HG03095 (cell line): ENCODE measurements around the gene PUDP.
A peak's percentile ranks its signal among the peaks of the same experiment; 100 is the strongest.

Source experiments
- ATAC-seq: cut with Tn5 transposase; IDR thresholded peaks from one replicate; pipeline ENCODE4 v1.9.1; 2021; ENCODE audit warnings: moderate library complexity; ENCODE audit not compliant: unreplicated experiment

PUDP gene

DNA sequence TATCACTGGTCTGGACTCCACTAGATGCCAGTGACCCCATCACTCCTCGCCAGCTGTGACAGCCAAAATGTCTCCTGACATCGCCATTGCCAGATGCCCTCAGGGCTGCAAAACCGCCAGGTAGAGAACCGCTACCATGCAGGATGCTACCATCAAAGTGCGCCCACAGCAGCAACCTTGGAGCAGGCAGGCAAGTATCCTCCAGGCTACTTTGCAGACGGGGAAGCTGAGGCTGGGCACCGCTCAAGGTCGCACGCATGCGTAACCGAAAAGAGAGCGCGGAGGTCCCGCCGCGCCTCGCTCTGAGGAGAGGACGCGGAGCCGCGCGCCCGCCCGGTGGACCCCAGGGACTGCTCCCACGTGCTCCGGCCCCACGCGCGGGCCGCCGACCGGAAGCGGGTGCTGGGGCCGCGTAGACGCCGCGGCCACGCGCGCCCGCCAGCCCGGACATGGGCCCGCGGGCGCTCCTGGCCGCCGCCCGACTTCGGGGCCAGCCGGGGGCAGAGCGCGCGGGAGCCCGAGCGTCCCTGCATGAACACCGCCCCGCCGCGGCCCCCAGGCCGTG lies 458 bp downstream of the PUDP start, which contains the start of gene STS:
TSS of gene STS (plus strand) at position 300 of the 565 bp plus-strand sequence. CDS start 105,488 bp downstream, outside the sequence.
- ATAC-seq, result peak; percentile 37

DNA sequence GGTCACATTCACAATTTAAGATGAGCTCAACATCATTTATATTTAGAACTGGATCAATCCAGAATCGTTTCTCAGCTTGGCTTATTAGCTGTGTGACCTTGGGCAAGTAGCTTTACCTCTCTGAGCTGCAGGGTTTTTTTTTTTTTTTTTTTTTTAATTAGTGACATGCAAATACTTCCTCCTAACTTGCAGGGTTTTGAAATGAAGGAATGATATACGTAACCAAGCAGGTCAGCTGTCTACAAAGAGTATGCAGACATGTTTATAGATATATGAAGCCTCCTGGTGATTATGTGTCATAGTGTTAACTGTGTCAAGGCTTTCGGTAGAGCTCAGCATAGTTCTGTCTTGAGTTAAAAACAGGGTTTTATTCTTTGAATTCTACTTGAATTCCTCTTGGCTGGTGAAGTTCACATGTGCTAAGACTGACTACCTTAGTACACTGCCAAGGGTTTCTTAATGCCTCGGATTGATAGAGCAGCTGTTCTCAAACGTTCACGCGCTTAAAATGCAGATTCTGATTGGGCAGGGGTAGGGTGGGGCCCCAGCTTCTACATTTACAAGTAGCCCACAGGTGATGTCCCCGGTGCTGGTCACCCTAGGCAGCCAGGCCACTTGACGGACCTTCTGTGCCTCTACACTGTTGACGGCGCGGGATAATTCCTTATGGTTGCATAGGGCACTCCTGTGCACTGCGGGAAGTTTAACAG lies 1.1 kb downstream of the PUDP start:
- peak; percentile 18 for ATAC-seq

DNA sequence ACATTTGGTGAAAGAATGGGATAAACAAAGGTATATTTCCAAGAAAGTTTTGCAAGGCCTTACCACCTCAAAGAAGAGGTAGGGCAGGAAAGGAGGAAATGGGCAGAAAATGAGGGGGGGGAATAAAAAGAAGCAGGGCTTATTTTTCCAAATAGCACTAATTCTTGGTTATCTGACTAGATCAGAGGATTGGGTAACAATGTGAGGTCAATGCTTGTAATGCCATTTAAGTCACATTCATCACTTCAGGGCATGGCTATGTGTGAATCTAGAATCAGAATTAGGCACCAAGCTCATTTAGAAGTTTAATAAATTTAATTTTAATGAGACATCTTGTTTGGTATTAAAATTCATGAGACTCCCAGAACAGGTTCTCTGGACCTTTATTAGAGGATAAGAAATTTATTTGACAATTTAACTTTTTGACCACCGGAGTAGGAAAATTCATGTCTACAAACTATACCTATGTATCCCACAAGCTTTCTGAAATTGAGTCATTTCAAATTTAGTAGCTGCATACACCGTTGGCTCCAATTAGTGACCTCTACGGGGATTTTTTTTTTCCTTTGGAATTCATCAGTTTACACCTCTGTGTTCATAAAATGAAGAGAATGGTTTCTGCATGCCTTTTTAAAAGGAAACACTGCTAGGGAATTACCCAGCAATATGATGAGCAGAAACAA lies 1.8 kb downstream of the PUDP start:
- ATAC-seq, result no peak

DNA sequence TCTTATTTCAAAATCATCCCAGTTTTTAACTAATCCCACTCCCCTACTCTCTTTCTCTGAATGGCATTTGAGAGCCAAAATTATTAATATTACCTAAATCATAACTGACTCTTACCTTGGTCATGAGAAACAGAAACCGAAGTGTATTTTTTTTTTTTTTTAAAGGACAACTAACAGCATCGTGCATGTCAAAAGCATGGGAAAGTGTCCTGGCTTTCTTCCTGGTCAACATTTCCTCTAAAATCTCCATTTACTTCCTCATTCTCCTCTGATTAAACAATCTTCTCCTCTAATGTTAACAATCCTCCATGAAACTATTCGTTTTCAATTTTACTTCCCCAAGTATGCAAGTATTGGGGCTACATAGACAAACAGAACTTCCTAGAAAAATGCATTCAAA lies 2.5 kb downstream of the PUDP start:
- no peak for ATAC-seq

DNA sequence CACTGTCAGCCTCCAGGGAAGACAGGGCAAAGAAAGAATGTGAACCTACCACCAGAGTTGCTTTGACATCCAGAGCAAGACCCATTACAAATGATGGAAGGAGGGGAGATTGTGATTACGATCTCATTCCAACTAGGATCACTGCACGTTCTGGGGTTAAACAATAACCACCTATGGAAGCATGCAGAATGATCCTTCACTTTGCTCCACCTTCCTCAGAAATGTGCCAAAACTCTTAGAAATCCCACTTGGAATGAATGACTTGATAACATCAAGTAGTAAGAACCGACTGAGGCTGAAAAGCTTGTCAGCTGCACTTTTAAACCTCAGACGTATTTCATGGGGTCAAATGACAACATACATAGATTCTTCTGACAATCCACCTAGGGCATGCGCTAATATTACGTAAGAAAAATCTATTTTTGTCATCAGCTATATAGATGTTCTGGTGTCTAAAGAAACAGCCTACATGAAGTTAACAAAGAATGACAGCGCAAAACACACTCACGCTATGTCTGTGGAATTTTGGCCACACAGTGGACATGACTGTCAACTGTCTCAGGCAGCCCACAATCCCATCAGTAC lies 3.9 kb downstream of the PUDP start:
- no peak for ATAC-seq

DNA sequence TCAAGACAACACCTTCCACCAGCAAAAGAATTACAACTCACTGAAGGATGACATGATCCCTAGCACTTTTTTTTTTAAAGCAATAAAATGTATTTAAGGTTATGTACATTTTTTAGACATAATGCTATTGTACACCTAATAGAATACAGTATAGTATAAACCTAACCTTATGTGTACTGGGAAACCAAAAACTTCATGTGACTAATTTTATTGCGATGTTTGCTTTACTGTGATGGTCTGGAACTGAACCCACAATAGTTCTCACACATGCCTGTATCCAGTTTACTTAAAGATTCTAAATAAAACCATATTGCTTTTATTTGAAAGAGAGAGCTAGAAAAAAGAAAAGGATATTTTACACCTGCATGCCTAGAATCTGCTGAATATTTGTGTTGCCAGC lies 4.9 kb downstream of the PUDP start:
- ATAC-seq, result no peak

DNA sequence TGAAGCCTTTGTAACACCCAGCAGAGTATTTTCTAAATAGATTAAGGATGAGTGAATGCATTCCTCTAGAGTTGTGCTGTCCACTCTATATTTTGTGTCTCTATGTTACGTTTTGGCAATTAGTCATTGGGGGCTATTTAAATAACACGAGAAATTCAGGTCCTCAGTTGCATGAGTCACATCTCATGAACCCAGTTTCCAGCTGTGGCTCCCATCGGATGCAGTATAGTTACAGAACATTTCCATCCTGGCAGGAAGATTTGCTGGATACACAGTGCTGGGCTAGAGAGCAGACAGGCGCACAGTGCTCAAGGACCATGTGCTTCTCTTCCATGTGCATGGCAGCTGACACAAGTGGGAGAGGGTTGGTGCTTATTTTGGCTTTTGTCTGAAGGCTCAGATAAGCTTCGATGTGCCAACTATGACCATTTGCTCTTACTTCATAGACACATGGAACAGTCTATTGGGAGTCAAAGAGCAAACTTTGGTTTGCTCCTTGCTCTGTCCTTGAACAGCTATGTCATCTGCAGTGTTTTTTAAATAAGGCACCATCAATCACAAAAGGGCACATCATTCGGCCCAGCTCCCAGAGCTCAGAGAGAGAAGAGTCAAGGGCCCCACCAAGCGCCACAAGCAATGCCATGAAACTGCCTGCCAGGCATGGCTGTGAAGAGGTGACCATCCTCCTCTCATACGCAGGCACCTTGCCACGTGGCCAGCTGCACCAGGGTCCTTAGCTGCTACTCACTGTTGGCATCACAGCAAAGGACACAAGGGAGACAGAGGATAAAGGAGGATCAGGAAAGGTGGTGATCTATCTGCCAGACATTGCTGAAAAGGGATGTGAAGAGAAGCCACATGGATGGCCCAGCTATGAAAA lies 8.5 kb downstream of the PUDP start:
- no peak for ATAC-seq

DNA sequence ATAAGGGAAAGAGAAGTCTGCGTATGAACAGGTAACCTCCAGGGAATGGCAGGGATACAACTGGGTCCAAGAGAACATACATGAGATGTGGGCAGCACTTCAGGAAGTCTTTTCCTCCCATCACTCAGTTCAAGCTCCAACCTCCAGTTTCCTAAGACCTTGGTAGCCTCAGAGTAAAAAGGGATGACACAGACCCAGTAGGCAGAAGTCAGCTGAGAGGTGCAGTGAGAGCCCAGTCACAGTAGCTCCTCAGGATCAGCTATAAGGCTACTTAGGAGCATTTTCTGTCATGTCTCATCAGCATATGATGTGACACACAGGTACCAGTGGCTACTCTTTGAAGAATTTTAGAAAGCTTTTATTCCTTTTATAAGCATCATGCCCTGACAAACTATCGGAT lies 13.0 kb downstream of the PUDP start:
- ATAC-seq, result no peak

DNA sequence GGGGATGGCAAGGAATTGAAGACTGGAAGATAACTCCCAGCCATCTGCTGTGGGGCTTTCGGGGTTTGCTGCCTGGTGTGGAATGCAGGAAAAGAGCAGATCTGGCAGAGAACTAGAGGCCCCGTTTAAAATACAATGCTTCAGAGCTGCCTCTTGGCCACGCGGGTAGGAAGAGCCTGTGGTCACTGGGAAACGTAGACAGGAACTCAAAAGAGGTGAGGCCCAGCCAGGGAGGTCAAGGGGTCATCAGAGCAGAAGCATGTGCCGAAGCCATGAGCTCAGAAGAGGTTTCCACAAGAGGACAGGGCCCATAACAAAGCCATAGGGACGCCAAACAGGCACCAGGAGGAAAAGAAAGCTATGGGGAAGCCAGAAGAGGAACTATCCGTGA lies 14.9 kb downstream of the PUDP start:
- ATAC-seq, result peak; percentile 14

DNA sequence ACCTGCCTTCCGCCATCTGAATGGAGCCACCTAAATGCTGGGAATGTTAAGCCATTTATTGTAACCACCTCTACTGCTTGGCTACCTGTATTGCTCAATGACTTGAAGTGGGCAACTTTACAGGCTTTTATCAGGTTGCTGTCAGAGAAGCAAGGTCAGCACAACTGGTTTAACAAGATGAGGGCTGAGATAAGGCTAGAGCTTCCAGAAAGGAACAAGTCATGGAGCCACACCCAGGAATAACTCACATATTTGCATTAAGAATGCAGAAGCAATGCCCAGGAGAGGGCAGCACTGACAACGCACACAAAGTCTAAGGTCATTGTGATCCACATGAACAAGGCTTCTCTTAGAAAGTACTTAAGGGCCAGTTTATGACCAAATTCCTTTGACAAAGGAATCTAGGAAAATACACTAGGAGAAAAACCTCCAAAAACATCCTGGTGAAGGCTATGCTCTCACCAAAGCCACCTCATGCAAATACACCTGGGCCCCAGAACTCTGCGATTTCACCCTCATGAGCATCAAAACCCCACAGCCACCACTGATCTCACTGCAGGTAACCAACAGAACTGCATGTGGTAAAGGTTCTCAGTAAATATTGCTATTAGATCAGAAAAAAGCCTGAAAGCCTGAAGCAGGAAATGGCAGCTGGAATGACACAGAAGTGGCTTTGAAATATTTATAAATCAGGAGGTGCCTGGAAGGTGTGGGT lies 15.5 kb downstream of the PUDP start:
- peak; percentile 71 for ATAC-seq

DNA sequence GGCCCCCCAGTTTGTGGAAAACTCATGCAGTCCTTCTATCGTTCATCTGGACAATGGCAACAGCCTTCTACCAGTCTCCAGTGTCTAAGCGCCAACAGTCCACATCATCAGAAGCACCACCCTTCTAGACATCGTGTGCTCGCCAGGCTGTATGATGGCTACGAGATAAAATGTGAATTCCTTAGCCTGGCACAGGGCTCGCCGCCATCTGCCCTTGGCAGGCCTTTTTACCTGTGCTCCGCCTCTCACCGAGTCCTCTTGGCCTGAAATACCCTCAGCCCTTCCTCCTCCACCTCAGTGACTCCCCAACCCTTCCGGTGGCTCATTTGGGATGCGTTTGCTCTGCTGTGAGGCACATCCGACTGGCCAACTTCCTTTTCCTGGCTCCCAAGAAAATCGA lies 16.3 kb downstream of the PUDP start:
- ATAC-seq, result no peak

DNA sequence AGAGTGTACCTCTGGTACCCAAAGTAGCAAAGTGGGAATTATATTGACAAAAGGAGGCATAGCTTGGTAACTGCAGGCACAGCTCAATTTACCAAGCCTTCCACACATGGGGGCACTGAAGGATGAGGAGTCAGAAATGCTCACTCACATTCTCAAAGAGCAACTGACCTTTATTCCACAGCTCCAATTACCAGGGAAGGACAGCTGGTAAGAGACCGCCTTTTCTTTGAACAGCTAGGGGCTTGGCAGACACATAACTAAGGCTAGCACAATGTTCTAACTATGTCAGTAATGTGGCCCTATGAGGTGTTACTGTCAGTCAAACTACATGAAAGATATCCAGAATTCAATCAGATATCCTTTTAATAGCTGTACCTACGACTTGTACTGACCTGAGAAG lies 20.9 kb downstream of the PUDP start:
- ATAC-seq, result no peak

DNA sequence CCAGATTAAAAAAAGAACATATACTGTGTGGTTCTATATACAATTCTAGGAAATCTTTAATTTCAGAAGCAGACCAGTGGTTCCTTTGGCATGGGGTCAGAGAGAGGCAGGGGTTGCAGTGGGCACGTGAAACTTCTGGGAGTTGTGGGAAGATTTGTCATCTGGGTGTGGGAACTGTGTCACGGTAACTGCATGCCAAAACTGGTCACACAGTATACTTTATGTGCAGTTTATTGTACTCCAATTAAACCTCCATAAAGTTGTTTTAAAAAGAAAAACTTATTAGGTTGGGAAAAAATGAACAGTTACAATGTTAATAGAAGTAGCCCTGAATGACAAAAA lies 27.1 kb downstream of the PUDP start:
- ATAC-seq, result no peak

DNA sequence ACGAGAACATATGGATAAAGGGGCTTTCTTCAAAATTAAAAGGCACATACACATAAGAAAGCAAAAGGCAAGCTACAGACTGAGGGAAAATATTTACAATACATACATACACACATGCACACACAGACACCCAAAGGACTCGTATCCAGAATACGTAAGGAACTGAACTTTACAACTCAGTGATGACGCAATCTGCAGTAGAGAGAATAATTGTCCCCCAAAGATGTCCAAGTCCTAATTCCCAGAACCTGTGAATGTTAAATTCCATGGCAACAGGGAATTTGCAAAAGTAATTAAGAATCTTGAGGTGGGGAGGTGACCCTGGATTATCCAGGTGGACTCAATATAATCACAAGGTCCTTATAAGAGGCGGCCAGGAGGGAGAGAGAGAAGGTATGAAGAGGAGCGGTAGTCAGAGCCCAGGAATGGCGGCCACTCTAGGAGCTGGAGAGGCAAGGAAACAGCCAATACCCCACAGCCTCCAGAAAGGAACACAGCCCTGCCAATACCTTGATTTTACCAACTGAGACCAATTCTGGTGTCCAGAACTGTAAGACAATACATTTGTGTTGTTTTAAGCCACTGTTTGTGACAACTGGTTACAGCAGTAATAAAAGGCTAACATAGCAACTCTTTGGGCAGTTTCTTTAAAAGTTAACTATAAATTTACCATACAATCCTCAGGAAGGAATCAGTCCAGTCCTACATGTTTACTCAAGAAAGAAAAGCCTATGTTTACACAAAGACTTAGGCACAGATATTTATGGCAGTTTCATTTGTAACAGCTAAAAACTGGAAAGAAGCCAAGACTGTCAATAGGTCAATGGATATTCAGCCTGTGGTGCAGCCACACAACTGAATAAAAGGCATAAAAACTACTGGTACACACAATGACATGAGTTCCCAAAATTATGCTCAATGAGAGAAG lies 27.7 kb downstream of the PUDP start:
- ATAC-seq, result no peak

DNA sequence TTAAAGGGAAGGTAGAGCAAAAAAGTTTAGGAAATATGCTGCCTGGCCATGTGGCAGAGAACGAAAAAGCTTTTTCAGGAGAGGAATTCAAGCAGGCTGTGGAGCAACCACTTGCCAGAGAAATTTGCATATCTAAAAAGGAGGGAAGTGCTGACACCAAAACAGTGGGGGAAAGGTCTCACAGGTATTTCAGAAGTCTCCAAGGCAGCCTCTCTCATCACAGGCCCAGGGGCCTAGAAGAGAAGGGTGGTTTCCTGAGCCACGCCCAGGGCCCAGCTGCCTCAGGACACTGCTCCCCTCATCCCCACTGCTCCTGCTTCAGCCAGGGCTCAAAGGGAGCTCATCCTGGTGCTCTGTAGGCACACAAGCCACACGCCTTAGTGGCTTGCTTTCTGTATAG lies 30.4 kb downstream of the PUDP start:
- ATAC-seq, result peak; percentile 51

DNA sequence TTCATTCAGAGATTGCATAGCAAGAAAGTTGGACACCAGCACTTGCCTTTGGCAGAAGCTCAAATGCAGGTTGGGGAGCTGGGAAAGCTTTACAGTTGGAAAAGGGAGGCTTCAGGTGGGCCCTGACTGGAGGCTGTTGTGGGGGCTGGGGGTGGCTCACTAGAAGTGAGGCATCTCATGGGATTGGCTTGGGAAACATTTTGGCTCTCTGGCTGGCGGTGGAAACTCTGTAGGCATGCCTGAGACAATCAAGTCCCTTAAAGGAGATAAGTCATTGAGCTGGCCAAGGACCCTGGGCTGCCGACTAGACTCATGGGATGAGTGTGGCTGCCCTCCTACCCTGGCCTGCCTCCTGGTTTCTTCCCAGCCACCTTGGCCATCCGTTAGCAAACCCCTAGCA lies 31.9 kb downstream of the PUDP start:
- ATAC-seq, result no peak

DNA sequence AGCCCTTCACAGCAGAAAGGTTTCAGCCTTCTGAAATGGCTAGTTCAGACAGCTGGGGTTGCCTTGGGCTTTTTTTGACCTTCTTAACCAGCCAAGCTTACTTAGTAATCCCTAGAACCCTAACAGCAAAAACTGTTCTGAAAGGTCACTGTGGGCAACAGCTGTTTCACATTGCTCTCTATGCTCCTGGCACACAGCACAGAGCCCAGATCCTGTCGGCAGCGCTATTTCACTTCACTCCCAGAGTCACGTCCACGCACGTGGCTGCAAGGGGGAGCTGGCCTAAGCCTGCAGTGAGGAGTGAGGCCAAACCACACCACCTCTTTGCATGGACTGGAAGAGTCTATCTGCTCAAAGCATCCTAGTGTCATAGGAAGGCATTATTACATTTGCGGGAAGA lies 32.4 kb downstream of the PUDP start:
- ATAC-seq, result peak; percentile 58

DNA sequence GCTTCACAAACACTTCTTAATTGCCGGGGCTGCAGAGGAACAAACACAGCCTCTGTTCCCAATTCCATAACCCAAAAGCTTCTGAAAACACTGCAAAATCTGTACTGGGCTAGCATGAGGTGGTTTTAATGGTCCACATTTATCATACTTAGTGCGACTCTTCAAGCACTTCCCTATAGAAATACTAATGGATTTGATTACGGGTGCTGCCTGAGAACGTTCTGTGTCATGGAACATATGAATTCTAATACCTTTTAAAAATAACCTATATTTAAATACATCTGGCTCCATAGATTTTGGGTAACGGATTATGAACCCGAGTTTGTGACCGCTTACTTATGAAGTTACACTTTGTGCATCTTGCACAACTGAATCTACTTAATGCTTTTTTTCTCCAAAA lies 35.9 kb downstream of the PUDP start:
- ATAC-seq, result no peak

DNA sequence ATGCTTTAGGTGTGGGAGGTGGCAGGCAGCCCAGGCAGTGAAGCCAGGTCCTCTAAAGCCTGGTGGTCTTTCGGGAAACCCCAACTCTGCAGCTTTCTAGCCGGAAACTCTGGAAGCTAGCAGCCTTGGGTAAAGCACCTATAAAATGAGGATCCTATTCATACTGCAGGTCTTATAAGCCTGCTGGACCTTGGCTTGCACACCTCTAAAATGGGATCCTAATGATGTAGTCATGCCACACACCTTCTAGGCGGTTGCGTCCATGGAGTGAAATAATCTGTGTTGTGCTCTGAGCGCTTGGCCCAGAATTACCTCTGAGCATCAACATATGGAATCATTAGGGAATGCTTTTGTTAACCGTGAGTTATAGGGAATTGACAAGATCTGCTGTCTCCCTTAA lies 36.4 kb downstream of the PUDP start:
- no peak for ATAC-seq
